ENCODE results near the gene TMEM271.

Gene TMEM271

DNA sequence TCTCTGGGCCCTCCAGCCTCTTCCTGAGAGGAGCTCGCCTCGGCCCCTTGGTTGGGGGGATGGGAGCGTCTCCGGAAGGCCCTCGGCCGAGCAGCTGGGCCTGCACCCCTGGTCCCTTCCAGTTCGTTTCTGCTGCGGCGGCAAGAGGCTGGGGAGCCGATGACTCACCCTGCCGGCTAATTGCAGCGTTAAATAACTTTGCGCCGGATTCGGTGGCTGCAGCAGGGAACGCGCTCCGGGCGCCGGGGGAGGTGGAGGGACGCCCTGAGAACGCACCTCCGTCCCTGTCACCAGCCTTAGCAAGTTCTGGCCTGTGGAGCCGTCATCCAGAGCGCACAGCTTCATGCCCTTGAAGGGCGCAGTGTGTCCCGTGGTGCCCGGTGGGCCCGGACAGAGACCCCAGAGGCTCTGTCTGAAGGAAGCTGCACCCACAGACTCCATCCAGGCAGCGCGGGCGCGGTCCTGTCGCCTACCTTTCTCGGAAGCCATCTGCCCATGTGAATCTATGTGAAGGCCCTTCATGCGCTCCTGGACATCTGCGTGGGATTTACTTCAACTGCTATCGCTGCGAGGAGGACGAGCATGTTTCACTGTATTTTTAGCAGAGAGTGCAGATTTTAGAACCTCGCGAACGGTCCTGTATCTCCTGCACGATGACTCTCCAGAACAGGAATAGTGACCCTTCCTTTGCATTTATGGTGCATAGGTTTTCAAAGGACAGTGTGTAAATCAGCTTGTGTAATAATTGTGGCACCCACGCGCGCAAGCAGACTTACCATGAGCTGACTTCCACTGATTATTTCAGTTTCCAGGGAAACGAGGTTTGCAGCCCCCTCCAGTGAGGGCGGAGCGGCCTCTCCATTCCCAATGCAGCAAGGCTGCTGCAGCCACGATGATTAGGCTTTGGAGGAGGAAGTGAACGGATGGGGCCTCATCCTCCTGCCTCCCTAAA lies 1.7 kb upstream of the TMEM271 start:
- no peak overlapping the region for H3K4me3 ChIP-seq (ENCODE audit: low read depth, low read length)
- TF ChIP-seq CTCF (IDR thresholded peaks at IDR 0.05; ENCODE audit: low read depth, low read length, missing control alignments): no peak
- DNase-seq (ENCODE audit: low read depth): no peak

GRCh38 chr4:576991-577498 lies 950 bp upstream of the TMEM271 start:
- no peak for TF ChIP-seq CTCF (IDR thresholded peaks at IDR 0.05; ENCODE audit: low read depth, low read length, missing control alignments)
- H3K4me3 ChIP-seq (ENCODE audit: low read depth, low read length): no peak overlapping the region
- no peak for DNase-seq (ENCODE audit: low read depth)

GRCh38 chr4:575281-576141 lies 584 bp downstream of the TMEM271 start:
- TF ChIP-seq CTCF (IDR thresholded peaks at IDR 0.05; ENCODE audit: low read depth, low read length, missing control alignments): no peak
- no peak for DNase-seq (ENCODE audit: low read depth)
- no peak overlapping the region for H3K4me3 ChIP-seq (ENCODE audit: low read depth, low read length)

DNA sequence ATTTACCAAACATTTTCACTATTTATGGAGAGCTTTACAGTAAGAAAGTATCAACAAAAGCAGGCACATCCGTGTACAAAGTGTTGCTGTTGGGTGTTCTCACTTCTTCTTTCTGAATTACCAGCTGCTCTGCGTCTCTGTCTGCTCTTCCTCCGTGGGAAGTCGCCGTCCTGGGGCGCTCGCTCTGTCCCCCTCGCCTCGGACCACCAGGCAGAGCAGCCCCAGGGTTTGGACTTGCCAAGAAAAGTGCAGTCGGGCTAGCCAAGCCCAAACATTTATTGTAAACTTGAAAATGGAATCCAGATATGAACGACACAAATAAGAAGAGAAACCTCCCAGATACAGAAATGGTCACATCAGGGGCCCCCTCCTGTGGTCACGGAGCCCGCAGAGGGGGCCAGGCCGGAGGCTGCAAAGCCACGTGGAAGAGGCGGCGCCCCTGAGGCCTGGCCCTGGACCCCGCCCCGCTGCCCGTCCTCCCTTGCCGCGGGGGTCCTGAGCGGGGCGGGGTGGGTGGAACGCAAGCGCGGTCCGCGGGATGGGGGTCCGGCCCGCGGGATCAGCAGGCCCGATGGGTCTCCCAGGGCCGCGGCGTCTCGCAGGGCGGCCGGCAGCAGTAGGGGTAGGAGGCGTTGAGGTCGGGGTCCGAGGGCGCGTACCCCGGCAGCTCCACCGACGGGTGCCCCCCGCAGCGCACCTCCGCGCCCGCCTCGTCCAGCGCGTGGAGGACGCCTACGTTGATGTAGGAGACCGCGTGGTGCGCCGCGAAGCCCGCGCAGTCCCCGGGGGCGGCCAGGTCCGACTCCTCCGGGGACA lies 1.5 kb downstream of the TMEM271 start:
- no peak for DNase-seq (ENCODE audit: low read depth)
- TF ChIP-seq CTCF (IDR thresholded peaks at IDR 0.05; ENCODE audit: low read depth, low read length, missing control alignments): no peak

GRCh38 chr4:573122-573892 lies 2.8 kb downstream of the TMEM271 start:
- DNase-seq (ENCODE audit: low read depth): no peak

More for the DNA sequence above, 1.5 kb downstream of the TMEM271 start:
- no peak overlapping the region for H3K4me3 ChIP-seq (ENCODE audit: low read depth, low read length)

More at GRCh38 chr4:573122-573892, 2.8 kb downstream of the TMEM271 start:
- TF ChIP-seq CTCF (IDR thresholded peaks at IDR 0.05; ENCODE audit: low read depth, low read length, missing control alignments): no peak
- H3K4me3 ChIP-seq (ENCODE audit: low read depth, low read length): no peak overlapping the region

All from GM12864 (cell line).